HG02798 (cell line): ENCODE measurements around the gene ERBB4.
A peak's percentile ranks its signal among the peaks of the same experiment; 100 is the strongest.
"Not testable (repeated sequence)": the region's sequence is repeated elsewhere in the genome, so short reads cannot be mapped to it uniquely, and the experiment has no call there.

Experiments used
- ATAC-seq: cut with Tn5 transposase; IDR thresholded peaks from one replicate; pipeline ENCODE4 v1.9.1; 2021; ENCODE audit warnings: mild to moderate bottlenecking; ENCODE audit not compliant: unreplicated experiment, poor library complexity

ERBB4 gene

DNA sequence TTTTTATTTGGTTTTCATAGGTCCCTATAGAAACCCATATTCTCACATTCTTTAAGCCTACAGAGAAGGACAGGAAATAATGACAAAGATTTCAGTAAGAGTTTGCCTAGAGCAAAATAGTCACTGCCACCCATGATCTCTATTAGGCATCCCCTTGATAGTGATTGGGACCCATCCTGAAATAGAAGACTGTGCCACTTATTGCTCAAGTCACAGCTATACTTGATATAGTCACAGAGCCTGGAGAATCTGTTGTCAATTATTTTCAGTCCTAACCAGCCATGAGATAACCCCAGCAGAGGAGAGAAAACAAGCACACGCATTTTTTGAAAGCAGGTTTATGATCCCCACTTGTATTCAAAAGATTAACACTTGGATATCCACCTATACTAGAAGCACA lies 8.2 kb downstream of the ERBB4 start:
- ATAC-seq: no peak

DNA sequence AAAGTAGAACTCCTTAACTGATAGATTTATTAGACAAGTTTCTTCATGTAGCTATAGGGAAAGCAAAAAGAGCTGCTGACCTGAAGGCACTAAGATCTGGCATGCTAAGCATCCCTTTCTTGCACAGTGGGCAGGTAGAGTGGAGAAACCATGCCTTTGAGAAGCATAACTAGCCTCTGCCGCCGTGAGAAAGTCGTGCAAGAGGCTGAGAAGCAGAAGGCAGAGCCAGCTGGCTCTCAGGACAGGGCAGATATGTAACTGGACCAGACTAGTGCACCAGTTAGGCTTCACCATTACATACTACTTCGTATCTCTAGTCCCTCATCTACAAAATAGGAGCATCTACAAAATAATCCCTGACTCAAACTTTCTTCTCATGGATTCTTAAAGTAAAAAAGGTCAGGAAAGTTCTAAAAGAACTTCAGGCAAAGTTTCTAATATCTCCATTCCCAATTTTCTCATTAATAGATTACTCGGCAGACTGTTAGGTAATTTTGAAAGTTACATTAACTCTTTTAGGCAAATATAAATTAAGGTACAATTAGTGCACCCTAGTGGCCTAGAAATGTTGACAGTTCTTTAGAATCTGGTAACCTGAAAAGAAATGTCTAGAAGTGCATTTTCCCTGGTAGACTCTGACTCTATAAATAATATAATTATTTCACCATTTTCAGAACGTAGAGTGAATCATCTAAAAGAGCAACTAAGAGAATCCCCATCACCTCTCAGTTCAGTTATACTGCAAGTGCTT lies 10.3 kb downstream of the ERBB4 start:
- ATAC-seq: no peak

DNA sequence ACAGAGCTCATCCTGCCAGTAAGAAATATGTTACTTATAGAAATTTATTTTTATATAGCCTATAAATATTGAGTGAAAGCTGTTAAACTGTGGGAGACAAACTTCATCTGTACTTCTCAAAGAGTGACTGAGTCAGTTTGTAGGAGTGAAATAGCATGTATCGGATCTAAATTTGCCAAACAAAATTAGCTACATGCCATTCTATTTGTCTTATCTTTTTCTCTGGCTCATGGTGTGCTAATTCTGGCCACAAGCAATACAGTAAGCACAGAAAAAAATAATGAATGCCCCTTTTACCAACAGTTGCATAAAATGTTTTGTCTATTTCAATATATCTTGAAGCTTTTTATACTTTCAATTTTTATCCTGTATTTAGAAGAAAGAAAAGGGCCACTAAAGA lies 12.5 kb downstream of the ERBB4 start:
- no peak for ATAC-seq

- ATAC-seq: no peak
Measured at GRCh38 chr2:212523756-212524155, 14.8 kb downstream of the ERBB4 start.

GRCh38 chr2:212520340-212520739 lies 18.3 kb downstream of the ERBB4 start:
- ATAC-seq: no peak

- no peak for ATAC-seq
Measured at GRCh38 chr2:212517693-212518092, 20.9 kb downstream of the ERBB4 start.

- ATAC-seq: peak; percentile 51
Measured at GRCh38 chr2:212505586-212505985, 33.0 kb downstream of the ERBB4 start.

DNA sequence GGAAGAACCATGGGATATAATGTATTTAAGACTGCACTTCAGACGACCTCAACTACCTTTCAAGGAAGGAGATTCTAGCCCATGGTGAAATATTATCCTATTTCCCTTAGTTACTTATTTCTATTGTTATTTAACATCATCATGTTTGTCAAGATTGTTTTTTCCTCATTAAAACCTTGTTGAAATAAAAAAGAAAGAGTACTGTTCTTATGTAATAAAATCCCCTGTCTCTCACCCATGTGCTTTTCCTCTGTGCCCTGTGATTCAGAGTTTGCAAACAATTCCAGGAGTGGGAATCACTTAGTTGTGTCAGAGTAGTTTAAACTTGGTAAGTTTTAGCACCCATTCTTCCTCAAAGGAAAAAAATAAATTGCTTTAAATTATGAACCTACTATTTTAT lies 43.6 kb downstream of the ERBB4 start:
- no peak for ATAC-seq

DNA sequence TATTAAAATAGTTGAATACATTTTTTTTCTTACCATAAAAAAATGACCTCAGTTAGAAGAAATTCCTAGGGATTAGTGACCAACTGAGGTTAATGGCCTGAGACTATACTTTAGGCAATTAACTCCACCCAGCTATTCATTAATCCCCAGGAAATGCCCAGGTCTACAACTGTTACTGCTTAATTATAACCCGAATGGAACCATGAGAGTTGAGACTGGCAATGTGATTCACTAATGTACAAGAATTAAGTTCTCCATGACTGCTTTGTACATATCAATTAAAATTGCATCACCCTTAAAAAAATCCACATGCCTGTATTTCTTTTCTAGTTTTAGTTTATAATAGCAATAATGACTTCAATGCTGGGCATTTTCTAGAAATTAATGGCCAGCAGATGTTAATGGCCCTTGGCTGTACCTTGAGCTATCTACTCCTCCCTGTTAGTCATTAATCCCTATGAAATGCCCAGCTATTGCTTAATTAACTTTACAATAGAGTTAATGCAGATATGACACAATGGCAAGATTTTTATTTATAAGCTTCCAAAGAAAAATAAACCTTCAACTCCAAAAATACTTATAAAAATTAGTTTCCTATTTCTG lies 44.1 kb downstream of the ERBB4 start:
- no peak for ATAC-seq

DNA sequence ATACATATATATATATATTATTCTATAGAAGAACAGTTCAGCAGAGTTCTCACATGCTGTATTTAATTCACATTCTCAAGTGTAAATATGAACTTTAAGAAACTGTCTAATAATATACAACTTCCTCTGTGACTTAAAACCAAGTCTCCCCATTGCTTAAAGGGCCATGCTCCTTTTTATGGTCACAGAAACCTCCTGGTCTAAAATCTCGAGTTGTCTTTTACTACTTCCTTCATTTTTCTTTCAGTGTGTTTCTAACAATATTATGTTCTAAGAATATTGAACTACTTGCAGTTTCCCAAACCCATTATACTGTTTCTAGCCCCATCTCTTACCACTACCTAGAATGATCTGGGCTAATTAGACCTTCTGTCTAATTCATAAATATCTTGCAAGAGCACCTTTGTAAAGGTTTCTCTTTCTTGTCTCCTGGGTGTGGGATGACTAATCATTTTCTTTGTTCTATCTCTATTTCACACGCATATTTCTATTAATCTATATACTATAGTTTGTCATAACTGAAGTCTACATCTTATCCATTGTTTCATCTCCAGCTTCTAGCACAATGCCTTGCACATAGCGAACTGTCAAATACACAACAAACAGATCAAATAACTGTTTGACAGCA lies 48.8 kb downstream of the ERBB4 start:
- peak; percentile 54 for ATAC-seq

- no peak for ATAC-seq
Measured at GRCh38 chr2:212488611-212489010, 50.0 kb downstream of the ERBB4 start.

- ATAC-seq: no peak
Measured at GRCh38 chr2:212484563-212485080, 54.0 kb downstream of the ERBB4 start.

DNA sequence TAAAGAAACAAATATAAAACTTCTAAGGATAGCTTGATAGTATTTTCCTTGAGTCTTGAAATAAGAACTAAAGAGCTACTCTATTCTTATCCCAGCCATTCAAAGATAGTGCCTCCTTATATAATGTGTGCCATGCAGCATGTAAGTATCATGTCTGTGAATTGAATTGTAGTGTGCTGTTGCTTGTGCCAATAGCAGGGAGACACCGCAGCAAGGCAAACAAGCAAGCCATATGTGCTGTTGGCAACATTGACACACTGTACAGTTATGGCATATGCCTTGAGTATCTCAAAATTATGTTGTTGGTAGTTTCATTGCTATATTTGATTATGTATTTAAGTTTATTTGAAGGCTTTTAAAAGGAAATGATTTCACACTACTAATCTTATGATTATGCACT lies 58.2 kb downstream of the ERBB4 start:
- no peak for ATAC-seq

DNA sequence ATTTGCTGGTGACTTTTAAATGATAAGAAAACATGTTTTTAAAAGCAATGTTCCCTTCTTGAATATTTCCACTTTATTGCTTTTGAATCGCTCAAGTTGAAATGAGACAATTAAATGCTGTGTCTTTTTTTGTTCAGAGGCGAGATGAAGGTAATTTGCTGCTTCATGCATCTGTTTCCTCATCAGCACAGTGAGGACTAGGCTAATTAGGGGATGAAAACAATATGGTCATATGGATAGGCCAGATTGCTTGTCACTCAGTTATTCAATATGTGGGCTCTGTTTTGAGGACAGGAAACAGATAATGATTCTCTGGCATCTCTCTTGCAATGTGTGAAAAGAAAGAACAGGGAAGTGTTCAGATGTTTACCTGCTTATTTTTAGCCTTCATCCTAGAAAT lies 61.0 kb downstream of the ERBB4 start:
- no peak for ATAC-seq

- ATAC-seq: no peak
Measured at GRCh38 chr2:212473211-212473610, 65.4 kb downstream of the ERBB4 start.

- ATAC-seq: not testable (repeated sequence)
Measured at GRCh38 chr2:212467551-212467950, 71.1 kb downstream of the ERBB4 start.

- ATAC-seq: no peak
Measured at GRCh38 chr2:212465456-212465855, 73.1 kb downstream of the ERBB4 start.

DNA sequence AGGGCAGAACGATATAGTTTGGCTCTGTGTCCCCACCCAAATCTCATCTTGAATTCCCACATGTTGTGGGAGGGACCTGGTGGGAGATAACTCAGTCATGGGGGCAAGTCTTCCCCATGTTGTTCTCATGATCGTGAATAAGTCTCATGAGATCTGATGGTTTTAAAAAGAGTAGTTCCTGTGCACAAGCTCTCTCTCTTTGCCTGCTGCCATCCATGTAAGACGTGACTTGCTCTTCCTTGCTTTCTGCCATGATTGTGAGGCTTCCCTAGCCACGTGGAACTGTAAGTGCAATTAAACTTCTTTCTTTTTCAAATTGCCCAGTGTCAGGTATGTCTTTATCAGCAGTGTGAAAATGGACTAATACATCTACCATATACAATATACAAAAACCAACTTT lies 76.9 kb downstream of the ERBB4 start:
- ATAC-seq: not testable (repeated sequence)

DNA sequence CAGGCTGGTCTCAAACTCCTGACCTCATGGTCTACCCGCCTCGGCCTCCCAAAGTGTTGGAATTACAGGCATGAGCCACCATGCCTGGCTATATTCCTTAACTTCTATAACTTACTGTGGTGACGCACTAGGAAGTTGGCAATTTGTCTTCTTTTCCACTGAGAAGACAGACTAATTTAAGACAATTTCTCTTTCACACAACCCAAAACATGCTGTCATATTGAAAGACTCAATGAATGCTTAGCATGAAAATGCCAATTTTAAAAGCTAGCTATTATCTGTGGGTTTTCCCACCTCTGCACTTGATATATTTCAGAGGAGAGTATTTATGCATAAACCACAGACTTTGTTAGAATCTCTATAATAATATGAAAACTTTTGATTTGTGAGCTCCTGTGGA lies 84.5 kb downstream of the ERBB4 start:
- ATAC-seq: no peak

GRCh38 chr2:212451786-212452231 lies 86.8 kb downstream of the ERBB4 start:
- no peak for ATAC-seq

DNA sequence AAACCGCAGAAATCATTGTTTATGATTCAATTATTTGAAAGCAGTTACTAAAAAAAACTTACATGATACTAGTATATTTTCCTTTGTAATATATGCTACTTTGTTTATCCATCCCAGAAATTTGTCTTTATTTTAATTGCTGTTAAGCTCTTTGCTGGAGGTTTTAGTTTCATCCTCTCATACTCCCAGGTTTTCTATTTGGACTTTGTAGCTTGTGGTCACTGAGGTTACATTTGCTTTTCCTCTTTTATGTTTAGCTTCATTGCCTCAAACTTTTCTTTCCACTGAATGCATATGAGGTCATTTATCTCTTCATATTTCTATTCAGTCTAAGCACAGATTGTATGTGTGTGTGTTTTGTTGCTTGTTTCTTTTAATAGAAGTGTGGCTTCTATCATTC lies 89.9 kb downstream of the ERBB4 start:
- no peak for ATAC-seq
